ENCODE data around the gene SPIN2A.

GRCh38 chrX:57172544-57172943, 35.3 kb upstream of the SPIN2A start:
- TF ChIP-seq CTCF (IDR thresholded peaks at IDR 0.05; ENCODE audit: extremely low read depth in 1 of 2, insufficient read depth in 1 of 2, low read depth in 1 of 2, low read length in 2 of 2) (no peak), EZH2 (IDR thresholded peaks at IDR 0.05; ENCODE audit: borderline replicate concordance, low read depth, low read length, severe bottlenecking) (no peak), POLR2A (IDR thresholded peaks at IDR 0.05; ENCODE audit: low read depth, low read length) (no peak), POLR2AphosphoS5 (IDR thresholded peaks at IDR 0.05; ENCODE audit: insufficient read depth, low read depth, low read length) (no peak), GATA2 (IDR thresholded peaks at IDR 0.05; ENCODE audit: insufficient read depth, insufficient read length, low read depth, low read length) (no peak), MAX (IDR thresholded peaks at IDR 0.05; ENCODE audit: insufficient read depth, insufficient read length) (no peak), FOS (IDR thresholded peaks at IDR 0.05; ENCODE audit: borderline replicate concordance, insufficient read depth, low read length) (no peak)

All from endothelial cell of umbilical vein (primary cell).